Peyer's patch (tissue), 4 donors: ENCODE measurements around the gene TIMP2. TPM values are rescaled to one million over a fixed set of nuclear protein-coding genes. Genes with fewer than 3 reads are reported as not detected.

ENCODE experiments used
- DNase-seq, 3 donors: peaks; one replicate each; pipeline ENCODE4 v3.0.0-alpha.2; 2017 to 2019
- H3K27ac ChIP-seq, 4 donors: fragments of 200-600 bp; sonication (generic); one replicate each; pipeline ENCODE4 v1.5.1; 2016 to 2019
- H3K27me3 ChIP-seq, 2 donors: fragments of 200-600 bp; sonication (generic); one replicate each; pipeline ENCODE4 v1.5.1; 2019
- H3K36me3 ChIP-seq, 3 donors: fragments of 200-600 bp; sonication (generic); one replicate each; pipeline ENCODE4 v1.5.1; 2016 to 2019
- H3K4me1 ChIP-seq, 4 donors: fragments of 200-600 bp; sonication (generic); one replicate each; pipeline ENCODE4 v1.5.1; 2016 to 2019
- H3K4me3 ChIP-seq, 4 donors: fragments of 200-600 bp; sonication (generic); 1 replicate in 3 of 4; 2 replicates in 1 of 4; pipeline ENCODE4 v1.5.1; 2016 to 2019; ENCODE audit warnings: mild to moderate bottlenecking in 1 of 4
- H3K9me3 ChIP-seq, 4 donors: fragments of 200-600 bp; sonication (generic); one replicate each; pipeline ENCODE4 v1.5.1; 2016 to 2019; ENCODE audit warnings: mild to moderate bottlenecking in 1 of 4
- POLR2A ChIP-seq, 2 donors: fragments of 450-650 bp; IDR thresholded peaks; one replicate each; pipeline ENCODE4 v1.5.1; 2017; ENCODE audit warnings: antibody characterized with exemption in 2 of 2, mild to moderate bottlenecking in 2 of 2, moderate library complexity in 2 of 2
- total RNA-seq, 4 donors: library from RNA; depleted of rRNA; stranded (reverse); fragments of >200 nt; gene quantifications; one replicate each; pipeline ENCODE4 v1.1.0, GENCODE V29; 2016
- TF ChIP-seq, protein P1 (sequence below), 6 experiments: fragments of 450-650 bp in 4 of 6; fragments of 200-600 bp in 2 of 6; sonication (generic) in 1 of 6; IDR thresholded peaks; one replicate each; pipeline ENCODE4 v1.5.1; 2017 to 2019; ENCODE audit warnings: antibody characterized with exemption in 6 of 6, mild to moderate bottlenecking in 3 of 6, moderate library complexity in 1 of 6

Gene TIMP2
- total RNA-seq, 4 donors from 2014 or later: 27.2 to 73.2 (median 45.0) TPM

DNA sequence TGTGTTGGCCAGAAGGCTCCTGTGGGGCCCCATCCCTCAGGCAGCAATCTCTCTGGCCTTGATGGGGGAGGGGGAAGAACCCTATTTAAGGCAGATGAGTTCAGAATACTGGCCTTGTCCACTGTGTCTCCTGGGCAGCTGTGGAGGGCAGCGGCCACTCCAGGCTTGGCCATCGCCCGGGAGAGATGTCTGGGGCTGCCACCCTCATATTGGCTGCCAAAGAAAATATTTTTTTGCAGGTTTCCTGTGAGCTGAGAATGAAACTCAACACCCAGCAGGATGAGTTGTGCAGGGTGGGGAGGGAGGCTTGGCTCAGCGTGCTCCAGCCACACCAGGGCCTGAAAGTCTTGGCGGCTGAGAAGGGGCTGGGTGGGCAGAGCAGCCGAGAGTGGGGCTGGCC, 14.4 kb upstream of the TIMP2 start:
- Histone ChIP-seq H3K4me1 (peaks cover 0 to 9% (median 0%) of the 10 kb centered on the region in 4 donors), H3K9me3 (peaks cover 0 to 4% (median 0%) of the 10 kb centered on the region in 4 donors), H3K36me3 (no peaks in the 10 kb centered on the region), H3K4me3 (no peak overlapping the region), H3K27me3 (no peaks in the 10 kb centered on the region), H3K27ac (peak overlapping the region in 1 of 4 donors; percentile 38)
- no peak for DNase-seq
- TF ChIP-seq, protein P1, sequence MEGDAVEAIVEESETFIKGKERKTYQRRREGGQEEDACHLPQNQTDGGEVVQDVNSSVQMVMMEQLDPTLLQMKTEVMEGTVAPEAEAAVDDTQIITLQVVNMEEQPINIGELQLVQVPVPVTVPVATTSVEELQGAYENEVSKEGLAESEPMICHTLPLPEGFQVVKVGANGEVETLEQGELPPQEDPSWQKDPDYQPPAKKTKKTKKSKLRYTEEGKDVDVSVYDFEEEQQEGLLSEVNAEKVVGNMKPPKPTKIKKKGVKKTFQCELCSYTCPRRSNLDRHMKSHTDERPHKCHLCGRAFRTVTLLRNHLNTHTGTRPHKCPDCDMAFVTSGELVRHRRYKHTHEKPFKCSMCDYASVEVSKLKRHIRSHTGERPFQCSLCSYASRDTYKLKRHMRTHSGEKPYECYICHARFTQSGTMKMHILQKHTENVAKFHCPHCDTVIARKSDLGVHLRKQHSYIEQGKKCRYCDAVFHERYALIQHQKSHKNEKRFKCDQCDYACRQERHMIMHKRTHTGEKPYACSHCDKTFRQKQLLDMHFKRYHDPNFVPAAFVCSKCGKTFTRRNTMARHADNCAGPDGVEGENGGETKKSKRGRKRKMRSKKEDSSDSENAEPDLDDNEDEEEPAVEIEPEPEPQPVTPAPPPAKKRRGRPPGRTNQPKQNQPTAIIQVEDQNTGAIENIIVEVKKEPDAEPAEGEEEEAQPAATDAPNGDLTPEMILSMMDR (IDR thresholded peaks at IDR 0.05): no peak
- no peak for TF ChIP-seq POLR2A (IDR thresholded peaks at IDR 0.05)

DNA sequence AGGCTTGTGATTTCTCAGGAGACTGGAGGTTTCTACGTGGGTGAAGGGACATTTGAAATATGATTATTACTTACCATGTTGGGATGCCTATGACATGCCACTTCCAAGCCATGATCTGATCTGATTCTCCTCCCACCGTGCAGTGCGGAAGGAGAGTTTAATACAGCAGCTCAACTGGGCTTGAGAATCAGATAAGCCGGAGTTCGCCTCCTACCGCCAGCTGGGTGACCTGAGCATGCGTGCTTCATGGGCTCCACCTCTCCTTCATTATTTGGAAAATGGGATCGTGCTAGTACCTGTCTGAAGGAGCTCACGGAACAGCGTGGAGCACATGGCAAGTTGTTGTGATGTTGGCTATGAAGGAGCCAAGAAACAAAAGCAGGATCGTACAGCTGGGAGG, 12.4 kb upstream of the TIMP2 start:
- Histone ChIP-seq H3K4me1 (peaks cover 0 to 25% (median 3%) of the 10 kb centered on the region in 4 donors), H3K9me3 (peaks cover 0 to 4% (median 0%) of the 10 kb centered on the region in 4 donors), H3K27me3 (no peaks in the 10 kb centered on the region), H3K36me3 (no peaks in the 10 kb centered on the region), H3K27ac (no peak overlapping the region), H3K4me3 (no peak overlapping the region)
- TF ChIP-seq, protein P1 (IDR thresholded peaks at IDR 0.05): no peak
- no peak for TF ChIP-seq POLR2A (IDR thresholded peaks at IDR 0.05)
- no peak for DNase-seq

DNA sequence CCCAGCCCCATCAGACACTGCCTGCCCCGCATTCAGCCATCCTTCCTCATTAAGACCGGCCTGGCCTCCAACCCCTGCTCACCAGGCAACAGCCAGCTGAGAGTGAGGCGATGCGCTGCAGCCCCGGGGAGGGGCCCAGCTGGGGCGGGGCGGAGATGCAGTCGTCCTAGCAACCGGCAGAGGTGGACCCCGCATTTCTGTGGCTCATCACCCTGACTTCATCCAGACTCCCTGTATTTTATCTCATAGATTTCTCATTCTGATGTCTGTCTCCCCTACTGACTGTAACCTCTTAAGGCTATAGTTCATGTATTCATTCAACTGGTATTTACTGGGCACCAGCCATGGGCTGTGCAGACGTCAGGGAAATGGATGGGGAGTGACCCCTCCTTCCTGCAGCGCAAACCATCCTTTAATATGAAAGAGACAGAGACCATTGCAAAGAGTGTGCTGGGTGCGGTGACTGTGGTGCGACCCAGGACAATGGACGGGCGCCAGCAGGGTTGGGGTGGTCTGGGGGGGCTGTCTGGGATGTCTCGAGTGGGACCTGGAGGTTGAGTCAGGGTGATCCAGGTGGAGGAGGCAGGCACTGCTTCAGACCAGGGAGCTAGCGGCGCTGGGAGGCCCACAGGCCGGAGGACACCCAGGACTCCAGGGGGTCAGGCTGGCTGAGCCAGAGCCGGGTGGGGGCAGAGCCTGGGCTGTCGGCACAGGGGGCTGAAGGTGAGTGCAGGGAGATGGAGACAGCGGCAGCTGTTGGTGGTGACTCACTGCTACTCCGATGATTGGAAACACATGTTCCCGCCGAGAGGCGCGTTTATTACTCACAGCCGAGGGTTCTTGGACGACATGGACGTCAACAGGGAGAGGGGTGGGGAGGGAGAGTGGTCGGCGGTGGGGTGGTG, 10.5 kb upstream of the TIMP2 start:
- no peak overlapping the region for H3K4me3 ChIP-seq
- H3K9me3 ChIP-seq: peaks cover 0 to 4% (median 0%) of the 10 kb centered on the region in 4 donors
- DNase-seq: peak in 1 of 3 donors; percentile 74
- H3K27me3 ChIP-seq: no peaks in the 10 kb centered on the region
- H3K4me1 ChIP-seq: peaks cover 0 to 25% (median 3%) of the 10 kb centered on the region in 4 donors
- H3K36me3 ChIP-seq: no peaks in the 10 kb centered on the region
- peak overlapping the region; percentile 63 to 88 (median 72) for H3K27ac ChIP-seq
- no peak for TF ChIP-seq POLR2A (IDR thresholded peaks at IDR 0.05)
- TF ChIP-seq, protein P1 (IDR thresholded peaks at IDR 0.05): no peak

DNA sequence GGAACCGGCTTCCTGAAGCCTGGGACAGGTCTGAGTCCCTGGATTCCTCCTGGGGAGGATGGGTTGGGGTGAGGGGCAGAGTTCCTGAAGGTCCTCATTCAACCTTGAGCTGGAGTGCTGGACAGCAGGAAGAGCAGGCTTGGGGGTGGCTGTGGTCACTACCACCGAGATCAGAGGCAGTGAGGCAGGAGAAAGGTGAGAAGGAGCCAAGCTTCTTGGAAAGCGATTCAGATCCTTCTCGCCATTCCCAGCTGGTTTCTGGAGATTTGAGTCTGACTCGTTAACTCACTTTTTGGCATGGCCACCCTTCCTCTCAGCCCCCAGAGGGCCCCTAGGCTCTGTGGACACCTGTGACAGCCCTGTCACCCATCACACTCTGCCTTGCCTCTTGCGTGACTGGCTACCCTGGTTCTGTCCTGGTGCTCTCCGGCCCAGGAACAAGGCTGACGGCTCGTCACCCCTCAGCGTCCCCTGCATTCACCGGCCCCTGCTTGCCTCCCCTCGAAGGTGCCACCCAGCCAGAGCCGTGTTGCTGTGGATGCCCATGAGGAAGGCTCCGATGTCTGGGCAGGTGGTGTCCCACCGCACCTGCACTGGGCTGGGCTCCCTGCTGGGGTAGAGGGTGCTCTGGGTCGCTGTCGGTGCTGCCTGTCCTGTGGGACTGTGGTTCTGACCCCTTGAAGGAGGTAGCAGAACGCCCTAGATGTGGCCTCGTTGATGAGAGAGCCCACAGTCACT, 9.7 kb upstream of the TIMP2 start:
- TF ChIP-seq, protein P1 (IDR thresholded peaks at IDR 0.05): no peak
- TF ChIP-seq POLR2A (IDR thresholded peaks at IDR 0.05): no peak
- Histone ChIP-seq H3K4me1 (peaks cover 0 to 25% (median 3%) of the 10 kb centered on the region in 4 donors), H3K27ac (peak overlapping the region; percentile 63 to 88 (median 72)), H3K9me3 (peaks cover 0 to 4% (median 0%) of the 10 kb centered on the region in 4 donors), H3K27me3 (no peaks in the 10 kb centered on the region), H3K4me3 (no peak overlapping the region), H3K36me3 (no peaks in the 10 kb centered on the region)
- no peak for DNase-seq

DNA sequence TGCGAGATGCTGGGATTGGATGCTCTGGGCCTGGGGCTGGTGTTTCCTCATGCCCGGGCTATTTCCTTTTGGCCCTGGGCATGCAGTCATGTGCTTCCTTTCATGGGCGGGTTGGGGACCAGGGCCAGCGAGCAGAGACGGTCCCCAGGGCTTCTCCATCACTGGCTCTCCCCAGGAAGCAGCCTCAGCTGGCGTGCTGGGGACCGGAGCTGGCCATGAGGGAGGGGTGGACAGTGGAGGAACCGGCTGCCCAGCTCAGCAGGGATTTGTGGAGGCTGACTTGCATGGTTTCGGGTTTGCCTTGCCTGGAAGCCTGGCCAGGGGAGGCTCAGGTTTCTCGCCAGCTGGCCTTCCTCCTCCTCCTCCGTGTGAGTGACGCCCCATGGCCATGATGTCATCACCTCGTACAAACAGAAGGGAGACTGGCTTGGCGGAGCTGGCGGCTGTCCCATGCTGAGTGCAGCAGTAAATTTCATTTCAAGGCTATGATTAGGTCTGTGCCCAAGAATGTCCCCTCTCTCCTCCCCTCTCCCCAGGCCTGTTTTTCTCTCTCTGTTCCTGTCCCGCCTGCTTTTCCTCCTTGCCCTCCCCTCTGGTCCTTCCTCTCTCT, 8.9 kb upstream of the TIMP2 start:
- peak; percentile 46 to 90 (median 77) for DNase-seq
- no peak for TF ChIP-seq POLR2A (IDR thresholded peaks at IDR 0.05)
- TF ChIP-seq, protein P1 (IDR thresholded peaks at IDR 0.05): no peak
- Histone ChIP-seq H3K27ac (peak overlapping the region; percentile 63 to 88 (median 72)), H3K9me3 (peaks cover 0 to 4% (median 0%) of the 10 kb centered on the region in 4 donors), H3K4me3 (peak overlapping the region in 1 of 4 donors; percentile 19), H3K4me1 (peaks cover 0 to 25% (median 3%) of the 10 kb centered on the region in 4 donors), H3K27me3 (no peaks in the 10 kb centered on the region), H3K36me3 (no peaks in the 10 kb centered on the region)
